ENCODE measurements around the gene TYW3.
"Not testable (repeated sequence)": the region's sequence is repeated elsewhere in the genome, so short reads cannot be mapped to it uniquely, and the experiment has no call there.

The TYW3 gene

DNA sequence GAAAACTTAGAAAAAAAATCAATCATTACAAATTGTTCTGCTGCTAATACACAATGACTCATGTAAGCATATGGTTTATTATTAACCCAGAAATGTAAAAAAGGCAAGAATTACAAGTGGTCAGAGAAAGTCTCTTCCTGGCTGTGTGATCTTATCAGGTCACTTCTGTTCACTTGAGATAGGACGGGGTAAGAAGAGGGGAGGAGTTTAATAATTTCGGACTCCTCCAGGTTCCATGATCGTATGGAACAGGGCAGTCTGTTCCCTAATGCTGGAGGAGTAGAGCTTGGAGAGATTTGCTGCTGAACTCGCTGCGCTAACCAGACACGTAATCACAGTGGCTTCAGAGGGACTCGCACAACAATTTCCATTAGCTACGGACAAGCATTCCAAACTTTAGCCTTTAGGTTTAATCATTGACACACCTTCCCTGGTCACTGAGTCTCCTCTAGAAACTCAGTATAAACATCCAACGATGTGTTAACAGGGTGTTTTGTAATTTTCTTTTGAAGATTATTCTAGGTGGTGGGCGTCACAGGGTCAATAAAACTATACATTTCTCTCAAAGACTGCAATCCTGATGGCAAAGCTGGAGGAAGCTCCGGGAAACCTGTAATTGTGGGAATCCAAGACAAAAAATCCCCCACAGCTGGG, 1.4 kb upstream of the TYW3 start:
- no peak for DNase-seq

DNA sequence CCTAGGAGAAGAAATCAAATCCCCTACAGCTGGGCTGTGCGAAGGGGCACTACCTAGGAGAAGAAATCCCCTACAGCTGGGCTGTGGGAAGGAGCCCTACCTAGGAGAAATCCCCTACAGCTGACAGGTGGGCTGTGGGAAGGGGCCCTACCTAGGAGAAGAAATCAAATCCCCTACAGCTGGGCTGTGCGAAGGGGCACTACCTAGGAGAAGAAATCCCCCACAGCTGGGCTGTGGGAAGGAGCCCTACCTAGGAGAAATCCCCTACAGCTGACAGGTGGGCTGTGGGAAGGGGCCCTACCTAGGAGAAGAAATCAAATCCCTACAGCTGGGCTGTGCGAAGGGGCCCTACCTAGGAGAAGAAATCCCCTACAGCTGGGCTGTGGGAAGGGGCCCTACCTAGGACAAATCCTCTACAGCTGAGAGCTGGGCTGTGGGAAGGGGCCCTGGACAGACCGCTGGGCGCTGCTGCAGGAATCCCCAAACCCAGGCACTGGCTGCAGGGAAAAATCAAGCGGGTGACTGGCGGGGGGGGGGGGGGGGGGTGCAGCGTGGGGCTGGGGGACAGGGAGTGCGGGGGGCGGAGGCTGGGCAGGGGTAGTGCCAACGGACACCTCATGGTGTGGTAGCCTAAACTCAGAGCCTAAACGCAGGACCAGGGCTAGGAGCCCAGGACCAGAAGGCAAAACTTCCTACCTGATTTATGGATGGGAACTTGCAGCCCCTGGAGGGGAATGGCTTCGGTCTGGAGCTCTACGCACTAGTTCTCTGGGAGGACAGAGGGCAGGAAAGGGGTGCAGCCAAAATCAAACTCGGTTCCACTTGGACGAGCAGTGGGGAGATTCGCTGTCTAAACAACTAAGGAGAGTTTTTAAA, 643 bp upstream of the TYW3 start:
- DNase-seq, result peak; percentile 0

DNA sequence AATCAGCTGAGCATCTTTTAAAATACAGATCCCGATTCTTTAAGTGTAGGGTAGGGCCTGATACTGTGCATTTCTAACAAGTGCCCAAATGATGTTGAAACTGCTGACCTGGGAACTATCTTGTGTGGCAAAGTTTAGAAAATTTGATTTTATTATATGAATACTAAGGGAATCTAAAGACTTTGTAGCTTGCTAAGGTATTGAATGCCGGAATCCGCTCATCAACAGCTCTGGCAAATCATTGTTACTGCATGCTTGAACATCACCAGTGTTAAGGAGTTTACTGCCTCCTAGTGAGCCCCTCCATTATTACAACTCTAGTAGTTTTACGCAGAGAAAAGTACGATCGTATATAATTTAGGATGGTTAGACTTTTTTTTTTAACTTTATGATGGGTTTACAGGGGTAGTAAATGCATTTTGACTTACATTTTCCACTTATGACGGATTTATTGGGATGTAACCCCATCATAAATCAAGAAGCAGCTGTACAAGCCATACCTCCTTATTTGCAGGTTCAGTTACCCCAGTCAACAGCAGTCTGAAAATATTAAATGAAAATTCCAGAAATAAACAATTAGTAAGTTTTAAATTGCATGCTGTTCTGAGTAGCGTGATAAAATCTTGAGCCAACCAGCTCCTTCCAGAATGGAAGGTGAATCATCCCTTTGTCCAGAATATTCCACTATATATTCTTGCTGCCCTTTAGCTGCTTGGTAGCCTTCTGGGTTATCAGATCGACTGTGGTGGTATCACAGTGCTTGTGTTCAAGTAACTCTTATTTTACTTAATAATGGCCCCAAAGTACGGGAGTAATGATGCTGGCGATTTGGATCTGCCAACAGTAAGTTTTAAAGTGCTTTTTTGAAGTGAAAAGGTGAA, 892 bp downstream of the TYW3 start:
- no peak for DNase-seq

- no peak for DNase-seq
Observed at GRCh38 chr1:74737333-74737732, 4.4 kb downstream of the TYW3 start.

- not testable (repeated sequence) for DNase-seq
Observed at GRCh38 chr1:74740307-74740980, 7.5 kb downstream of the TYW3 start.

DNA sequence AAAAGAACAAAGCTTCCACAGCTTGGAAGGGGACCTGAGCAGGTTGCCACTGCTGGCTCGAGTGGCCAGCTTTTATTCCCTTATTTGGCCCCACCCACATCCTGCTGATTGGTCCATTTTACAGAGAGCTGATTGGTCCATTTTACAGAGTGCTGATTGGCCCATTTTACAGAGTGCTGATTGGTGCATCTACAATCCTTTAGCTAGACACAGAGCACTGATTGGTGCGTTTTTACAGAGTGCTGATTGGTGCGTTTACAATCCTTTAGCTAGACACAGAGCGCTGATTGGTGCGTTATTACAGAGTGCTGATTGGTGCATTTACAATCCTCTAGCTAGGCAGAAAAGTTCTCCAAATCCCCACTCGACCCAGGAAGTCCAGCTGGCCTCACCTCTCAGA, 12.3 kb downstream of the TYW3 start:
- DNase-seq, result not testable (repeated sequence)

- DNase-seq, result no peak
Observed at GRCh38 chr1:74748960-74749359, 16.0 kb downstream of the TYW3 start.

GRCh38 chr1:74753104-74753503, 20.2 kb downstream of the TYW3 start:
- DNase-seq, result no peak

GRCh38 chr1:74755475-74755874, 22.5 kb downstream of the TYW3 start:
- DNase-seq, result no peak

- DNase-seq, result not testable (repeated sequence)
Observed at GRCh38 chr1:74756650-74757049, 23.7 kb downstream of the TYW3 start.

GRCh38 chr1:74763807-74764206, 30.9 kb downstream of the TYW3 start:
- no peak for DNase-seq

DNA sequence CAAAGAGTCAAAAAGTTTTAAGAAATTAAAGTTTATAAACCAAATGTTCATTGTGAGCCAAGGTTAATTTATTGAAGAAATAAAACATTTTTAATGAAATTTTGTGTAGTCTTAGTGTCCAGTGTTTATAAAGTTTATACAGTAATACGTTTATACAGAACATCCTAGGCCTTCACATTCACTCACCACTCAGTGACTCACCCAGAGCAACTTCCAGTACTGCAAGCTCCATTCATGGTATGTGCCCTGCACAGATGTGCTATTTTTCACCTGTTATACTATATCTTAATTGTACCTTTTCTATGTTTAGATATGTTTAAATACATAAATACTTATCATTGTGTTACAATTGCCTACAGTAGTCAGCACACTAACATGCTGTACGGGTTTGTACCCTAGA, 33.6 kb downstream of the TYW3 start:
- DNase-seq, result no peak

GRCh38 chr1:74767490-74767889, 34.5 kb downstream of the TYW3 start:
- DNase-seq, result no peak

DNA sequence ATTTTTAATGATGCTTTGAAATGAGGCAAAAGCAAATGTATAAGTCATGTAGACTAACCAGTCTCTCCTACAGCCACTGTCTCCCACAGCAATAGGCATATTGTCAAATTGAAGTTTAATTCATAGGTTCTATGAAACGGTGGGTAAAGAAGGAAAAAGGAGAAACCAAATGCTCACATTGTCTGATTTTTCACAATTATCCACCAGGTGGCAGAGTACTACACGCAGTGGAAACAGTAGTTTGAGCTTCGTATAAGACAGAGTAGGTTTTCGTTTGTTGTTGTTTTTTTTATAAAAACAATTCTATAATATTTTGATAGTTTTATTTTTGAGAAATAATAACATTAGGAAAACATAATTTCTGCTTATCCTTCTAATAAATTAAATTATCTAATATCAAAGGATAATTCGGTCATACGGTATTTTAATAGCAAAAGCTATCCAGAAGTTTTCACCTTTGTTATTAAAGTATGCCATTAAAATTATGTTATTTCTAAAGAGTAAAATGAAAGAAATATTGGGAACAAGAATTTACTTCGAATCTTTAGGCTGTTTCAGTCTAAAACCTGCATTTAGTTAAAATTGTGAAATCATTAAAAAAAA, 39.1 kb downstream of the TYW3 start:
- DNase-seq, result no peak

DNA sequence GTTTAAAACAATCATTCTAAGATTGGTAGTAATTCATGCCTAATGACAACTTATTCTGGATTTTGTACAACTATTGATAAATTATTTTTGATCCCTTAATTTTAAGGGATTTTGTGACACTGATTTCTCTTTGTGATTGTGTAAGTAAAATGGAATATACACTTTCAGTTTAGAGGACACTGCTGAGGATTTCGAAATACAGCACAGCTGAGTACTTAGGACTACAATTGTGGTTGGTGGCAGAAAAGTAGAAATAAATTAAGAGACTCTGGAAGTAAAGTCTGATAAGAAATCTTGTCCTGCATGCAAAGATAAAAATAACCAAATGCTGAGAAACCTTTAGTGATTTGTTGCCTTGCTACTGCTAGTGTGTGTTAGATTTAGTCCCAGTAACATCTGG, 40.0 kb downstream of the TYW3 start:
- DNase-seq, result no peak

DNA sequence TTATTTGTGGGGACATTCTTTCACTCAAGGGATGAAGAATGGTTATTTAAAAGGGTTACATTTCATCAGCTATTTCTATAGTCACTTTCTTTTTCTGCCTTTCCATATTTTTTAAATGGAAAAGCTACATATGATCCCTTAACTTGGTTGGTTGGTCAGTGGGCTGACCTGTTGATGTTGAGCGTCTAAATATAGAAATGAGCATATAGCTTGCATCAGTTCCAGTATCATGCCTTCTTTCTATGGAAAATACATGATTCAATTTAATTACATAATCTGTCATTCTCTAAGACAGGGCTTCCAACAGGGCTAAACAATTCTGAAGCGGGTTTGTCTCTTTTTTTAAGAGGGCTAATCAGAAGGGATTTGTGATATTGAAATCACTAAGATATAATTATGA, 40.6 kb downstream of the TYW3 start:
- DNase-seq, result no peak

- DNase-seq, result no peak
Observed at GRCh38 chr1:74775735-74776134, 42.8 kb downstream of the TYW3 start.

- DNase-seq, result no peak
Observed at GRCh38 chr1:74777525-74777924, 44.6 kb downstream of the TYW3 start.

GRCh38 chr1:74779750-74780149, 46.8 kb downstream of the TYW3 start:
- DNase-seq, result no peak

DNA sequence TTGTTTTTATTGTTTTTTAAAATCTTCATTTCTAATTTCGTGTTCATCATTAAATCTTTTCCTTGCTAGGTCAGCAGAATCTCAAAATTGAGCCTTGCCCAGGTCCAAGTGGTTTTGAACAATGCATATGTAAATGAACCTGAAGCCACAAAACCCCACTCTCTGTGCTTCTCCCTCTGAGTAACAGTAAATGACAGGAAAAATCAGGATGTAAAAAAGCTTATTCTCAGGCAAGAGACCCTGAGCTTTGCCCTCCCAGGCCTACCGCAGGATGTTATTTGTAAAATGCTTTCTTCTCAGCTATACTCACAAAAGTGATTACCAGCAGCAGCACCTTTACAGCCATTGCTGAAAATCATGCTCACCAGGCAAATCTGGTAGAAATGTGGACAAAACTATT, 47.6 kb downstream of the TYW3 start:
- no peak for DNase-seq

DNA sequence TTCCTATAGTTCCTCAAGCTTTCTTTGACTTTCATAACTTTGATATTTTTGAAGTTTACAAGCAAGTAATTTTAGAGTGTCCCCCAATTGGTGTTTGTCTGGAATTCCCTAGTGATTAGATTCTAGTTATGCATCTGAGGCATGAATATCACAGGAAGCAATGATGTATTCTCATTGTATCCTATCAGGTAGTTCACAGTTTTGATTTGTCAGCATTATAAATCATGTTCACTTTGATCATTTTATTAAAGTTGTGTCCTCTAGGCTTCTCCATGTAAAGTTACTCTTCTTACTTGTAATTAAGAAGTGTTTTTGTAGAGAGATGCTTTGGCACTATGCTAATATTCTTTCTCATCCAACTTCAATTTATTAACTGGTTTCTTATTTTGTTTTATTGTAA, 53.0 kb downstream of the TYW3 start:
- DNase-seq, result no peak

GRCh38 chr1:74790453-74790852, 57.5 kb downstream of the TYW3 start:
- DNase-seq, result no peak
